Smooth muscle cell (in vitro differentiated cells): ENCODE data around the gene RBFA. TPM values are rescaled to one million over a fixed set of nuclear protein-coding genes. Genes with fewer than 3 reads are reported as not detected.

Source experiments
- DNase-seq: peaks from one replicate; lab custom pipeline; 2025; ENCODE audit not compliant: unreplicated experiment; lab: John Stamatoyannopoulos, UW
- H2AFZ ChIP-seq: fragments of 200-600 bp; sonication (generic); 2 replicates; pipeline ENCODE4 v1.6.0; 2016; ENCODE audit warnings: antibody characterized with exemption, low read depth, mild to moderate bottlenecking
- H3F3A ChIP-seq: fragments of 200-600 bp; sonication (generic); 2 replicates; pipeline ENCODE4 v1.6.0; 2017; ENCODE audit warnings: antibody characterized with exemption, low read depth
- H3K27ac ChIP-seq: fragments of 200-600 bp; sonication (generic); 2 replicates; pipeline ENCODE4 v1.5.1; 2016; ENCODE audit warnings: low read depth, mild to moderate bottlenecking
- H3K27me3 ChIP-seq: fragments of 200-600 bp; sonication (generic); 2 replicates; pipeline ENCODE4 v1.6.1; 2016; ENCODE audit warnings: low read depth, mild to moderate bottlenecking
- H3K36me3 ChIP-seq: fragments of 200-600 bp; sonication (generic); 2 replicates; pipeline ENCODE4 v1.5.1; 2016; ENCODE audit warnings: low read depth
- H3K4me1 ChIP-seq: fragments of 200-600 bp; sonication (generic); 2 replicates; pipeline ENCODE4 v1.5.1; 2016; ENCODE audit warnings: low read depth
- H3K4me2 ChIP-seq: fragments of 200-600 bp; sonication (generic); 2 replicates; pipeline ENCODE4 v1.6.0; 2016; ENCODE audit warnings: mild to moderate bottlenecking
- H3K4me3 ChIP-seq: fragments of 200-600 bp; sonication (generic); 2 replicates; pipeline ENCODE4 v1.5.1; 2016; ENCODE audit warnings: mild to moderate bottlenecking
- H3K79me2 ChIP-seq: fragments of 200-600 bp; sonication (generic); 2 replicates; pipeline ENCODE4 v1.6.0; 2016; ENCODE audit warnings: low read depth, mild to moderate bottlenecking
- H3K9ac ChIP-seq: fragments of 200-600 bp; sonication (generic); 2 replicates; pipeline ENCODE4 v1.6.0; 2016; ENCODE audit warnings: low read depth
- H3K9me3 ChIP-seq: fragments of 200-600 bp; sonication (generic); replicated peaks from 2 replicates; pipeline ENCODE4 v1.5.1; 2016; ENCODE audit warnings: low read depth
- H4K20me1 ChIP-seq: fragments of 200-600 bp; sonication (generic); 2 replicates; pipeline ENCODE4 v1.6.0; 2016; ENCODE audit warnings: low read depth
- CTCF ChIP-seq: fragments of 200-600 bp; sonication (generic); IDR thresholded peaks from 2 replicates; pipeline ENCODE4 v1.5.1; 2017; ENCODE audit warnings: borderline replicate concordance, mild to moderate bottlenecking, antibody characterized with exemption; ENCODE audit not compliant: insufficient read depth, poor library complexity, severe bottlenecking
- WGBS: methylation state at CpG from one replicate; pipeline ENCODE4 v1.1.7; 2016; ENCODE audit warnings: low lambda C conversion rate; 5-methylcytosine and 5-hydroxymethylcytosine counted together
- polyA plus RNA-seq: library from polyadenylated mRNA; unstranded; fragments of >200 nt; fragmentation: Nextera tagmentation; extraction: Ambion mirVana; gene quantifications from 2 replicates; pipeline ENCODE4 v1.2.1, GENCODE V29; 2016
- total RNA-seq: library from RNA; depleted of rRNA; stranded (reverse); fragments of >200 nt; gene quantifications from 2 replicates; pipeline ENCODE4 v1.2.3, GENCODE V29; 2014

The RBFA gene
- total and polyA plus RNA-seq, 2 experiments from 2014 or later: 15.7 to 16.3 TPM

GRCh38 chr18:80070825-80071224 lies 36.6 kb downstream of the RBFA start:
- H3K4me3 ChIP-seq: no peak overlapping the region
- H3K27ac ChIP-seq: no peak overlapping the region
- WGBS: 92% methylated on average over 2 of the region's 4 CpGs
- H3K36me3 ChIP-seq: no peaks in the 10 kb centered on the region
- no peaks in the 10 kb centered on the region for H3K27me3 ChIP-seq
- H3K9me3 ChIP-seq: no peaks in the 10 kb centered on the region
- H3K79me2 ChIP-seq: no peaks in the 10 kb centered on the region
- H3K4me2 ChIP-seq: no peak overlapping the region
- H2AFZ ChIP-seq: no peak overlapping the region
- no peaks in the 10 kb centered on the region for H4K20me1 ChIP-seq
- no peaks in the 10 kb centered on the region for H3F3A ChIP-seq
- no peaks in the 10 kb centered on the region for H3K4me1 ChIP-seq
- no peak for TF ChIP-seq CTCF
- H3K9ac ChIP-seq: no peak overlapping the region
- no peak for DNase-seq

GRCh38 chr18:80074183-80074582 lies 39.9 kb downstream of the RBFA start:
- no peaks in the 10 kb centered on the region for H3K4me1 ChIP-seq
- H3K4me3 ChIP-seq: no peak overlapping the region
- H3K27ac ChIP-seq: no peak overlapping the region
- no peaks in the 10 kb centered on the region for H3K79me2 ChIP-seq
- no peaks in the 10 kb centered on the region for H4K20me1 ChIP-seq
- H3K4me2 ChIP-seq: no peak overlapping the region
- no peaks in the 10 kb centered on the region for H3K9me3 ChIP-seq
- no peaks in the 10 kb centered on the region for H3K36me3 ChIP-seq
- no peak for TF ChIP-seq CTCF
- H3F3A ChIP-seq: no peaks in the 10 kb centered on the region
- no peak overlapping the region for H3K9ac ChIP-seq
- 96% methylated on average over 5 of the region's 5 CpGs for WGBS
- H2AFZ ChIP-seq: no peak overlapping the region
- no peak for DNase-seq
- no peaks in the 10 kb centered on the region for H3K27me3 ChIP-seq

- no peaks in the 10 kb centered on the region for H4K20me1 ChIP-seq
- H3K36me3 ChIP-seq: no peaks in the 10 kb centered on the region
- no peaks in the 10 kb centered on the region for H3K27me3 ChIP-seq
- WGBS: 62% methylated on average over 8 of the region's 8 CpGs
- H3F3A ChIP-seq: no peaks in the 10 kb centered on the region
- no peak overlapping the region for H2AFZ ChIP-seq
- H3K27ac ChIP-seq: no peak overlapping the region
- no peak for DNase-seq
- no peaks in the 10 kb centered on the region for H3K9me3 ChIP-seq
- no peak overlapping the region for H3K9ac ChIP-seq
- no peak for TF ChIP-seq CTCF
- no peak overlapping the region for H3K4me3 ChIP-seq
- H3K4me2 ChIP-seq: no peak overlapping the region
- no peaks in the 10 kb centered on the region for H3K4me1 ChIP-seq
- H3K79me2 ChIP-seq: no peaks in the 10 kb centered on the region
Measured at GRCh38 chr18:80074697-80075096, 40.5 kb downstream of the RBFA start.

GRCh38 chr18:80075940-80076339 lies 41.7 kb downstream of the RBFA start:
- WGBS: 97% methylated on average over 7 of the region's 7 CpGs
- Histone ChIP-seq H3F3A (no peaks in the 10 kb centered on the region), H3K27ac (no peak overlapping the region), H3K4me2 (no peak overlapping the region), H4K20me1 (no peaks in the 10 kb centered on the region), H3K27me3 (no peaks in the 10 kb centered on the region), H3K9ac (no peak overlapping the region), H2AFZ (no peak overlapping the region), H3K4me1 (no peaks in the 10 kb centered on the region), H3K9me3 (no peaks in the 10 kb centered on the region), H3K79me2 (no peaks in the 10 kb centered on the region), H3K36me3 (no peaks in the 10 kb centered on the region), H3K4me3 (no peak overlapping the region)
- TF ChIP-seq CTCF: no peak
- DNase-seq: no peak
